UCSD-AML1 (cell line): Measurements from ENCODE around the gene OOSP1.
"Not testable (repeated sequence)": the region's sequence is repeated elsewhere in the genome, so short reads cannot be mapped to it uniquely, and the experiment has no call there.

ENCODE experiments used
- DNase-seq: peaks from one replicate; lab custom pipeline; 2025; ENCODE audit not compliant: unreplicated experiment; lab: John Stamatoyannopoulos, UW

Gene OOSP1, protein sequence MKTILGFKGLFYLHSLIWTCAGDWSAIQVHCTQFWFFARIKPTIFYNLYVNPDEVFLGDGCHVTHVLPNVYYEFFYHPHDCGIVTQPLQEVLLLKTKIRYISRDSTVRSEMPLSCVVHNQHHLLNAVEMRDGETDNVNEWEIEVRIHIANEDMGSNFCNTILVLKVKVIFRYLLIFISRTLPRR

DNA sequence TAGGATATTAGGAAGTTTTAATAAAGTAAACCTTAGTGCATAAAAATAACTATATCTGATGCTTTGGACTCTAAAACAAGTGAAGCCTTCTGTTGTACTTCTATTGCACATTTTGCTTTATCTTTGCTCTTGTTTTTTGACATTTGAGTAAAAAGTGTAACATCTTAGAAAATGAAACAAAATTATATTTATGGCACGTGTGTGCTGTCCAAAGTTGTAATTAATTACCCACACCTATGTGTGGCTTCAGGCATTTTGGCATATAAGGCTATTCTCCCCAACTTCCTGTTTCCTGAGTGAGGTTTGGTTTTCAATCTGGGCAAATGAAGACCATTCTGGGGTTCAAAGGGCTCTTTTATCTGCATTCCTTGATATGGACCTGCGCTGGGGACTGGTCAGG is at the start of gene OOSP1:
Gene OOSP1 (plus strand): TSS at position 301 of the 400 bp plus-strand sequence. CDS start 23 bp downstream, at position 324.
- DNase-seq: no peak

DNA sequence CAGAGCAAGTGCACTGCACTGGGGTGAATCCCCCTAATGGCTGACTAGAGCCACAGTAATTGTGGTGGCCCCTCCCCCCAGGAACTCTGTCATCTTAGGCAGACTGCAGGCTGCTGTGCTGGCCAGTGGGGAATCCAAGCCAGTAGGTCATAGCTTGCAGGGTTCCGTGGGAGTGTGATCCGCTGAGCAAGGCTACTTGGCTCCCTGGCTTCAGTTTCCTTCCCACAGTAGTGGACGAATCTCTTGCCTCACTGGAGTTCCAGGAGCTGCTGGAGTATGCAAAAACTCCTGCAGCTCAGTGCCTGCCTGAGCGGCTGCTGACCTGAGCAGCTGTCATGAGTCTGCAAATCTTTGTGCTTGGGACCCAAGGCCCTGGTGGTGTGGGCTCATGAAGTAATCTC is 46.5 kb upstream of the OOSP1 start:
- DNase-seq: no peak

DNA sequence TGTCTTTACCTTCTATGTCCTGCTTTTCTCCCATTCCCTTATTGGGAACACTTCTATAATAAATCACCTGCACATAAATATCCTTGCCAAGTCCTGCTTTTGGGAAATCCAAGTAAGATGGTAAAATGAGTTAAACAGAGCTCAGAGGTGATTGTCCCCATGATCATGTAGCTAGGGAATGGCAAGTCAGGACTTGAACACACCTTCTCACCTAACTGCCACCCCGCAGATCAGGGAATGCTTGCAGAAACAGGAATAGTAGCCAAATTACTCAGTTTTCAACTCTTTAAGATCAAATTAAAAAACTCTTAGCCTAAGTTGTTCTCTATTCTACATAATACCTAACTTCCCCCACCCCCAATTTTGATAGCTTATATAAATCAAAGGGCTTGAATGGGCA is 43.6 kb upstream of the OOSP1 start:
- DNase-seq: no peak

DNA sequence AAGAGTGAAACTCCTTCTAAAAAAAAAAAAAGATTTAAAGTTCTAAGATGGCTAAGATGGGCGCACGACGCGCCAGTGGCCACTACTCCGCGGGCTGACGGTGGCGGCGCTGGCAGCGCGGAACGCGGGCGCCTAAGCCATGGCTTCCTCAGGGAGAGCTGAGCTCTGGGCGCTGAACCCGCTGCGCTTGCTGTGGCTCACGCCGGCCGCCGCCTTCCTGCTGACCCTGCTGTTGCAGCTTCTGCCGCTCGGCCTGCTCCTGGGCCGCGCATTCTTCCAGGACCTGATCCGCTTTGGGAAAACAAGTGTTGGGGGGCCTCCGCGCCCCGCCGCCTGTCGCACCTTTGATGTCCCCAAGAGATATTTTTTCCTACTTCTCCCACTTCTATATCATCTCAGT is 40.2 kb upstream of the OOSP1 start:
- DNase-seq: no peak

DNA sequence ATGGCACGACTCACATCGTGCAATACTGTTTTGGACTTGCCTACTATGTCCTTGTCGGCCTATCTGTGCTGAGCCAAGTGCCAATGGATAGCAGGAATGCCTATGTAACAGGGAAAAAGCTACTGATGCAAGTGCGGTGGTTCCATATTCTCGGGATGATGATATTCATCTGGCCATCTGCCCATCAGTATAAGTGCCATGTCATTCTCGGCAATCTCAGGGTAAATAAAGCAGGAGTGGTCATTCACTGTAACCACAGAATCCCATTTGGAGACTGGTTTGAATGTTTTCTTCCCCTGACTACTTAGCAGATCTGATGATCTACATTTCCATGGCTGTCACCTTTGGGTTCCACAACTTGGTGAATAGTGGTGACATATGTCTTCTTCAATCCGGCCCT is 39.6 kb upstream of the OOSP1 start:
- no peak for DNase-seq

DNA sequence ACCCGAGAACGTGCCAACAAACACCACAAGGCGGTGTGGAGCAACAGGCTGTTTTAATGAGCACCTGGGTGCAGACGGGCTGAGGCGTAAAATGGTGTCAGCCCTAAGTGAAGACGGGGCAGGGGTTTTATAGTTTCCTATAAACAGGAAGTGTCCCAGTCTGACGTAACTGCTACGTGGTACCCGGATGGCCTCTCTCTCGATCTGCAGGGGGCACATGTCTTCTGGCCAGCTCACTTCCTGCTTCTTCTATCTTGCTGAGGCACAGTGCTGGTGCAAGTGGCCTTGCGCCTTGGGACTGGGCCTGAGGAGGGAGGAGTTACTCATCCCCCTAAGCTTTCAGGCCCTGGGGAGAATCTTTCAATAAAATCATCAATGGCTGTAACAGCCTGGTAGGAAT is 38.7 kb upstream of the OOSP1 start:
- no peak for DNase-seq

DNA sequence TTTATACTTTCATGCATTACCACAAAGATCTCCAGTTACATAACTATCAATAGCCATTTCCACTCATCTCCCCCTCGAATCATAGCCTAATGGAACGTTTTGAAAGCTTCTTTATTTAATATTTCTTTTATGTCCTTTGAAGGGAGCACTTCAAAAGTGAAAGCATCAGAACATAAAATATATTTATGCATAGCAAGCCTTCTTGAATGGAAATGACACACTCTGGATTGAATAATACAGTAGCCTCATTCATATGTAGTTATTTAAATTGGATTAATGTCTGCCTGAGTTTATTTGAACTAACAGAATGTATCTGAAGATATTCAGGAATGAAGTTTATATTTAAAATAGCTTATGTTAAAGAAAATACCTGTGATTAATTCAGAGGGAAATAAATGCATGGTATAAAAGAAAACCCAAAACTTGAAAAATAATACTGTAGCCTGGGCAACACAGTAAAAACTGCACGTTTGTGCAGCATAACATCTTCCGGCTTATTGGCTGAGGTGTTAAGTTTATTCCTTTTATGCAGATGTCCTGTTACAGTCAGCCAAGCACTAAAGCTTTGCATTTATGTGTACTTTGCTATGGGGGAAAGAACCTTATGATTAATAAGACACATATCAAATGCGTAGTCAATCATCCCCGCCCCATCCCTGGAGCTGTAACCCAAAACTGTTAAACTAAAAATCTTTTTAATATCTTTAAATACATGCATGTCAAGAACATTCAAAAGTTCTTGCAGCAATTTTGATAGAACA is 37.7 kb upstream of the OOSP1 start:
- no peak for DNase-seq

DNA sequence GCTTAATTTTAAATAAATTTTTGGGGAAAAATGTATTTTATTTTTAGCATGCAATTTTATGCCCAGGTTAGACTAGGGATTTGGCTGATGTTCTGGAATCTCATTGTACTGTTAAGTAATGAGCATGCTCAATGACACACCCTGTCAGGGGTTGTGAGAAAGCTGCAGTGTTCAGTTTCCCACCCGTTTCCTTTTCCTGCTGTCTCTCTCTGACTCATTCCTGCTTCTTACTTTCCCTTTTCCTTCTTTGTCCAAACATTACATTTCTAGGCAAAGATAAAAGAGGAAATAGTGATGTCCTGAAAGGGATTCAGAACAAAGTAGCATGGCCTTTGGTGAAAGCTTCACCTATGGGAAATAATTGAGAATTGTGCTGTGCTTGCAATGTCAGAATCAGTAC is 36.9 kb upstream of the OOSP1 start:
- DNase-seq: no peak

DNA sequence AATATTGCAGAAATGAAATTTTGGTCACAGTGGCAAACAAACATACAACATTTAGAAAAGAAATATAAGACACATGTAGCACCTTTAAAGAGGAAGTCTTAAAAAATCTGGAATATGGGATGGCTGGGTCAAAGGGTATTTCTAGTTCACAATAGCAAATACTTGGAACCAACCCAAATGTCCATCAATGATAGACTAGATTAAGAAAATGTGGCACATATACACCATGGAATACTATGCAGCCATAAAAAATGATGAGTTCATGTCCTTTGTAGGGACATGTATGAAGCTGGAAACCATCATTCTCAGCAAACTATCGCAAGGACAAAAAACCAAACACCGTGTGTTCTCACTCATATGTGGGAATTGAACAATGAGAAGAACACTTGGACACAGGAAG is 34.7 kb upstream of the OOSP1 start:
- not testable (repeated sequence) for DNase-seq

DNA sequence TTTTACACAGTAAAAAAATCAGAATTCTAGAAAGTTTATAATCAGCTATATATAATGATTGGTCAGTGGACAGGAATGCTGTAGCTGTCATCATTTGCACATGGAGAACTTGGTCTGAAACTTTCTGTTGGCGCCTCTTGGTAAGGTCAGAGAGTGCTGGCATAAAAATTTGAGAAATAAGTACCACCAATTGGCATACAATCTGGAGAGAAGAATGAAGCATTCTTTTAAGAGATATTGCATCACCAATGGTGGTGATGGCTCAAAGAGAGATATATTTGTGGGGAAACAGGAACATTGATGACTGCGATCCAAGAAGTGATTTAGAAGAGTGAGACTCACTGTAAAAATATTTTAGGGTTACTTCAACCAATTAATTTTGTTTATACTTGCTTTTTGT is 19.8 kb upstream of the OOSP1 start:
- no peak for DNase-seq

DNA sequence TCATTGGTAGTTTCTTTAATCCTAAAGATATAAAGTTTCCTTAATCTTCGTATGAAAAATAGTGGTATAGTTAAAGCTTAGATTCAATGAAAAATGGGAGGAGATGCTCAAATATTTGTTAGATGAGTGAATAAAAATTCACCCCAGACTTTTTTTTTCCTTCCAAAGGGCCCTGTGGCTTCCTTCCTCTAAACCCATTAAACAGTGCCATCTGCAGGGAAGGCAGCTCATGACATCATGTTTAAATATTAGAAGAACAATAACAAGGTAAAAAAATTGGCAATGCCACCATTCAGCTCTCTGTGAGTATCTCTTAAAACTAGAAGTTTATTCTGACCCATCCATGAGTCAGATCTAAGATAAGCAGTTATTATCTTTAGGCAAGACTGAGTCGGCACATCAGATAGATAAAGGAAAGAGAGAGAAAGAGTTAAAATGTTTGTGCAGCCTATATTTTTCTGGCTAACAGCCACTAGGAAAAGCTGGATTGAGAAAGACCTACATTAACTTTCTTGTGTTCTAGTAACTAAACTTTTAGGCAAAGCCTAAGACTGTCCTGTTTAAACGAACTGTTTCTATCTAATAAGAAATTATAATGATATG is 19.1 kb upstream of the OOSP1 start:
- no peak for DNase-seq

DNA sequence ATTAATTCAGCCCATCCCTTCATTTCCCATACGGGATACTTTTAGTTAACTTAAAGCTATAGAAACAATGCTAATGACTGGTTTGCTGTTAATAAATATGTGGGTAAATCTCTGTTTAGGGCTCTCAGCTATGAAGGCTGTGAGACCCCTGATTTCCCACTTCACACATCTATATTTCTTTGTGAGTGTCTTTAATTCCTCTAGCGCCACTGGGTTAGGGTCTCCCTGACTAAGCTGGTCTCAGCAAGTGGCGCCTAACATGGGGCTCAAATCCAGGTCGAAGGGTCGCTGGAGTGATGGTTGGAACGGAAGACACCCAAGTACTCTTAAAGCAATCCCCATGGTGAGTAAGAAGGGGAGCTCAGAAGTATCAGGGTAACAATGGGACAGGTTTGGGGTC is 14.4 kb upstream of the OOSP1 start:
- DNase-seq: no peak

DNA sequence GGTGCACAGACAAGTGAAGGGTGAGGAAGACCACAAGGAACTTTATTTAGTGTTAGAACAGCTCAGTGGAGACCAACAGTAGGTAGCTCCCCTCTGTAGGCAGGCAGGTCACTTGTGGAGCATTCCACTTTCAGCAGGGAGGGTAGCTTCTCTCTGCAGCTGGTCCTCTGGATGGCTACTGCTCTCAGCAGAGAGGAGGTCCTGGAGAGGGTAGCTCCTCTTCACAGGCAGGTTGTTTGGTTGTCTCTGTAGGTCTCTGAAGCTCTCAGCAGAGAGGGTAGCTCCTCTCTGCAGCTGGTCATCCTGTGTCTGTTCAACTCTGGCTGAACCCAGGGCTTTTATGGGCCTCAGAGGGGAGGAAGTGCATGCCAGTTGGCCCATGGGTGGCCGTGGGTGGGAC is 6.5 kb upstream of the OOSP1 start:
- DNase-seq: no peak

DNA sequence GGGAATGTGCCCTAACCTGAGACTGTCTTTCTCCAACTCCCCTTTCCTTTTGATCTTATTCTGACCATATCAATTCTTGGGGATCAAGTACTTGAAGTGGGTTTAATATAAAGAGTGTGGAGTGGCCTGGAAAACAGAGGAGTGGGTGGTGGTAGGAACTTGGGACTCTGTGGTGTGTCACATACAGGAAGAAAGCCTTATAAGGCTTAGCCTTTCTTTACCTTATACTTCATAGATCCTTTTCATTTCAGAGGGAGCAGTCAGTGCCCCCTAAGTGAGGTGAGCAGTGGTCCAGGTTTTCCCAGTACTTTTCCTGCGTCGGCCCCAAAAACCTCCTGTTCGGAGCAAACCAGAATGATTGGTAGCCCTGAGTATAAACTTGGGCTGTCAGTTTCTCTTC is 486 bp downstream of the OOSP1 start:
- DNase-seq: no peak

DNA sequence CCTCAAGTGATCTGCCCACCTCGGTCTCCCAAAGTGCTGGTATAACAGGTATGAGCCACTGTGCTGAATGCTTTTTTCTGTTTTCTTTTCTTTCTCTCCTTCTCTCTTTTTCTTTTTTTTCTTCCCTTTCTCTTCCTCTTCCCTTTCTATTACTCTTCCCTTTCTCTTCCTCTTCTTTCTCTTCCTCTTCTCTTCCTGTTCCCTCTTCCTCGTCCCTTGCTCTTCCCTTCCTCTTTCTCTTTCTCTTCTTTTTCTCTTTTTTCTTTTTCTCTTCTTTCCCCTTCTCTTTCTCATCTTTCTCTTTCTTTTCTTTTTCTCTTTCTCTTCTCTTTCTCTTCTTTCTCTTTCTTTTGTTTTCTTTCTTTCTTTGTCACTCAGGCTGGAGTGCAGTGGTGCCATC is 1.2 kb downstream of the OOSP1 start:
- DNase-seq: no peak

DNA sequence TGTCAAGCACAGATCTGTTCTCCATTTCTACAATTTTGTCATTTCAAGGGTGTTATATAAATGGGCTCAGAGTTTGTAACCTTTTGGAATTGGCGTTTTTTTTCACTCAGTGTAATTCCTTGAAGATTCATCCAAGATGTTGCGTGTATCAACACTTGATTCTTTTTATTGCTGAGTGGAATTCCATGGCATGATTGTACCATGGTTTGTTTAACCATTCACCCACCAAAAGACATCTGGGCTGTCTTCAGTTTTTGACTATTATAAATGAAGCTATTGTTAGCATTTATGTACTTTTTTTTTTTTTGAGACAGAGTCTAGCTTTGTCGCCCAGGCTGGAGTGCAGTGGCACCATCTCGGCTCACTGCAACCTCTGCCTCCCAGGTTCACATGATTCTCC is 2.9 kb downstream of the OOSP1 start:
- DNase-seq: no peak

DNA sequence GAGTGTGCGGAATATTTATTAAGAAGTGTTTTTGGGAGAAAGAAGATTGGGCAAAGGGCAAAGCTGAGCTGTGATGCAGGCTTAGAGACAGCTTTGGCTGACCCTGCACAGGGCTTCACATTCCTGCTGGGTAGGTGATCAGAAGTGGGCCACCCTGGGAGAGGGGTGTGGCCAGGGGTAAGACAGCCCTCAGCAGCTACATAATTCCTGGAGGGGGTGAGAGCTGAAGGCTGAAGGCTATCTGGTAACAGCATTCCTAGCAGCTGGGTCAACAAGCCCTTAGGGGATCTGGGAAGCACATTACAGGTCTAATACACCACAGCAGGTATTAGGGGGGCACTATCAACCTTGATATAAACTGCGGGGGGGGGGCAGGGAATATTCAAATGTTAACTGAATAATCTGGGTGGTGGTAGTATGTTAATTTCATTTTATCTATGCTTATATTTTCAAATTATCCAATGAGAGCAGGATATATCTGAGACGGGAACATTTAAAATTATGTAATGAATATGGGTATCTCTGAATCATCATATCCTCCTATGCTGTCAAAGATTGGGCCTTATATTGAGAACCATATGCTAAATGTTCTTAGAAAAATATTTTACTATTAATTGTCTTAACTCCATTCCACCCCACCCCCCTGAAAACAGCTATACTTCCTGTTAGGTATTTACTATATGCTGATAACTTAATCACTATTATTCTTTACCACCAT is 5.9 kb downstream of the OOSP1 start:
- no peak for DNase-seq

DNA sequence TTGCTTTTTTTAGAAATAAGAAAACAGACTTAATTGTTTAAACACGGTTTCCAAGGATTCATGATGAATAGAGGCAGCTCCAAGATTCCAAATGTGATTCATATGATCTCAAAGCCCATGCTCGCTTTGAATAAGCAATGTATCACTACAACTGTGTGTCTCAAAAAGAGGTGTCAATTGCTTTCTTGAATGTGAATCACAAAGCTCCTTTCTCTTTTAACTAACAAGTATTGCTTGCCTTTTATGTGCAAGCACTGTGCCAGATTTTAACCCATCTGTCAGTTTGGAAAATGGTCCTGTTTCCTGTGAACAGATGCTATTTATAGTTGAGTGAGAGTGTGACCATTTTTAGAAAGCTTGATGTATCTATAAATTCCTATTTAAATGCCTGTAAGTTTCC is 6.5 kb downstream of the OOSP1 start:
- DNase-seq: no peak

DNA sequence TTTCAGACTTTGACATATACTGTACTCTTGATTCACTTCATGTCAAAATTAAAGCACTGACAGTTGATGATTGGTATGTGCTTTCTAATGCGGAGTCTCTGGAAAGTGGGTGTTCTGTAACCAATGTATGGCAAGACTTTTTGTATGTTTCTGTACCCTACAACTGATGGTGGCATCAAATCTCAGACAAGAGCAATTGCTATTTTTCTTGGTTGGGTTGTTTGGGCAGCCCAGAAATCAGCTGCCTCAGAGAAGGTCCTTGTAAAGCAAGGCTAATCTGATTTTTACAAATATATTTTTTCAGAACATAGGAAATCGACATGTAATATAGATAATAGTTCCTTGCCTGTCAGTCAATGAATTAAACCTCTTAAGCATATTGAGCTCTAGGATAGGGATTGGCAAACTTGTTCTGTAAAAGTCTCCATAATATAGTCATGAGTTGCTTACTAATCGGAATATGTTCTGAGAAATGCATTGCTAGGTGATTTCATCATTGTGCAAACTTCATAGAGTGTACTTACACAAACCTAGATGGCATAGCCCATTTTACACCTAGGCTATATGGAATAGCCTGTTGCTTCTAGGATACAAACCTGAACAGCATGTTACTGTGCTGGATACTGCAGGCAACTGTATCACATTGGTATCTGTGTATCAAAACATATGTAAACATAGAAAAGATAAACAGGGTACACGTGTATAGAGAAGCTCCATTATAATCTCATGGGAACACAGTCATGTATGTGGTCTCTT is 15.4 kb downstream of the OOSP1 start:
- DNase-seq: no peak

DNA sequence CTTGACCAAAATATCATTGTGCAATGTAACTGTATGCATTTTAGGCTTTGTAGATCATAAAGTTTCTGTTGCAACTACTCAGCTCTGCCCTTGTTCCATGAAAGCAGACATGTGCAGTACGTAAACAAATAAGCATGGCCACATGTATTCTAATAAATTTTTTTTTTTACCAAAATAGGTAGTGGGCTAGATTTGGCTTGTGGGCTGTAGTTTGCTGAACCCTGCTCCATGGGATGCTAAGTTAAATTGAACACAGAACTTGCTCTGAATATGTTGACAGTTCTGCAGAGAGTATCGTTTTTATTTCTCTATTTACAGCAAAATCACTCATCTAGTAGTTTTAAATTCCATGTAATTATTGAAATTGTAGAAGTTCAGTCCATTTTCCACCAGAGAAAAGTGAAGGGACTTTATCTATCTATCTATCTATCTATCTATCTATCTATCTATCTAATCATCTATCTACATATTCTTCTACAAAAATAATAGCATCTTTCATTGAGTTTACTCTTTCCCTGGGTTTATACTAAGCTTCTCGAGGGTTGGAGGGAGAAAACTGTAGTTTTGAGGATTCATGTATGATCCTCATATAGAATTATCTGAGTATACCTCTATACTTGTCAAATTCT is 16.1 kb downstream of the OOSP1 start:
- DNase-seq: no peak

DNA sequence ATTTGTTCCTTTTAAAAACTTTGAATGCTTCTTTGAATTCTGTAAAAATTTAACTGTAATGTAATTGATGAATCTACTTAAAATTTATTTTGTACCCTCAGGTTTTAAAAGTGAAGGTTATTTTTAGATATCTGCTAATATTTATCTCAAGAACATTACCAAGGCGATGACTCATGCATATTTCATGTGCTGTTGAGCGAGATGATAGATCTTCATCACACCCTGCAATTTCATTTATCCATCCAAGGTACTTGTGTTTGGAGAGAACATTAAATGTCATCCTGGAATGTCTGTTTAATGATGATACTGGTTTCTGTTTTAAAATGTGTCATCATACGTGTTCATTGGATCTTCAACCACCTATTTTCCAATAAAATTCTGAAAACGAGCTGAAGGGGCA is 18.9 kb downstream of the OOSP1 start:
- no peak for DNase-seq
